SKM-1 (cell line): Measurements from ENCODE around the gene C9orf50.

Experiments
- DNase-seq: peaks from one replicate; lab custom pipeline; 2025; ENCODE audit not compliant: unreplicated experiment; lab: John Stamatoyannopoulos, UW

Gene C9orf50

GRCh38 chr9:129632460-129632859 is 11.6 kb upstream of the C9orf50 start:
- no peak for DNase-seq

- DNase-seq: no peak
Observed at GRCh38 chr9:129631674-129632129, 10.8 kb upstream of the C9orf50 start.

GRCh38 chr9:129630967-129631673 is 10.2 kb upstream of the C9orf50 start:
- no peak for DNase-seq

- no peak for DNase-seq
Observed at GRCh38 chr9:129629251-129629820, 8.4 kb upstream of the C9orf50 start.

GRCh38 chr9:129628709-129629108 is 7.8 kb upstream of the C9orf50 start:
- DNase-seq: no peak

- DNase-seq: no peak
Observed at GRCh38 chr9:129627556-129628440, 6.9 kb upstream of the C9orf50 start.

GRCh38 chr9:129626625-129627284 is 5.9 kb upstream of the C9orf50 start:
- no peak for DNase-seq

GRCh38 chr9:129626079-129626624 is 5.3 kb upstream of the C9orf50 start, which contains the start of gene NTMT1:
TSS of gene NTMT1 (plus strand) at chr9:129626163. CDS start at chr9:129632704, 6,541 bp downstream.
- DNase-seq: peak; percentile 68

GRCh38 chr9:129624947-129625346 is 4.0 kb upstream of the C9orf50 start:
- DNase-seq: peak; percentile 84

- peak; percentile 61 for DNase-seq
Observed at GRCh38 chr9:129624168-129624759, 3.4 kb upstream of the C9orf50 start.

- DNase-seq: no peak
Observed at GRCh38 chr9:129623331-129623730, 2.4 kb upstream of the C9orf50 start.

GRCh38 chr9:129619787-129620668 is 873 bp downstream of the C9orf50 start:
- DNase-seq: no peak

GRCh38 chr9:129617167-129617566 is 3.7 kb downstream of the C9orf50 start:
- no peak for DNase-seq

- DNase-seq: no peak
Observed at GRCh38 chr9:129615407-129616285, 5.3 kb downstream of the C9orf50 start.

- no peak for DNase-seq
Observed at GRCh38 chr9:129614932-129615331, 6.0 kb downstream of the C9orf50 start.

- DNase-seq: no peak
Observed at GRCh38 chr9:129613520-129614175, 7.3 kb downstream of the C9orf50 start.

GRCh38 chr9:129612815-129613519 is 7.9 kb downstream of the C9orf50 start:
- DNase-seq: no peak
